ENCODE results near the gene CPO. TPM values are rescaled to one million over a fixed set of nuclear protein-coding genes. Genes with fewer than 3 reads are reported as not detected.

CPO gene
- total RNA-seq, 2 experiments from 2014 or later: not detected

DNA sequence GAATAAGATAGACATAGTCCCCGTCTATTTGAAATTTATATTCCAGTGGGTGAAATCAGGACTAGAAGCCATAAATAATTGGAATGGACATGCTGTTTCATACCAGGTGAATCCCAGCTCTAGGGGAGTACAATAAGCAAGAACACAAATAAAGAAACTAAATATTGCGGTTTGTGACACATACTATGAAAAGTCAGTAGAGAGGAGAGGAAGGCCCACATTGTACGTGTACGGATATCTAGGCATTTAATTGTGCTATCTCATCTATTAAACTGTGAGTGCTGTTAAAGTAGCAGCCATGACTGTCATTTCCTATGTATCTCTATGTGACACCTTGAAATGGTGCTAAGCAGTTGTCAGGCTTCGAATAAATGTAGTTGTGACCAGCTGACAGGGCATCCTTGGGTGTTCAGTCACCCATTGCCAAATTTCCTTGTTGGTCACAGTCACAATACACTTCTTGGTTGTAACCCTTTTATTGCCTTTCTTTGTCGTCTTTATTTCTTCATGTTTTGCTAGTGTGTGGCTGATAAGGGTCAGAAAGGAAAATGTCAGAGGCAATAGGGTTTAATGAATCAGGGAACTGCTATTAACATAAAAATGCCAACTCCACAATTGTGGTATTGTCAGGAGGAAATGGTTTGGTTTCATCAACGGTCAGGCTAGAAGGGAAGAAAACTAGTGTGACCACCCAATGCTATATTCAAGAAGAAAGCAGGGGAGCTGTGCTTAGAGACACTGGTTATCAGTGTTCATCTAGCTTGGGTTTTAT is 31.5 kb downstream of the CPO start:
- Histone ChIP-seq H3K9me3 (ENCODE audit: low read length) (no peaks in the 10 kb centered on the region), H3K9me2 (ENCODE audit: insufficient read depth, low read length) (no peaks in the 10 kb centered on the region), H3K4me2 (ENCODE audit: low read length) (no peak overlapping the region), H3K36me3 (ENCODE audit: insufficient read depth, low read length) (no peaks in the 10 kb centered on the region), H3K79me2 (ENCODE audit: insufficient read depth, low read depth, low read length) (no peaks in the 10 kb centered on the region), H2AFZ (ENCODE audit: low read length) (no peak overlapping the region), H3K4me3 (ENCODE audit: low read depth, low read length, poor library complexity, severe bottlenecking) (no peak overlapping the region), H3K27ac (ENCODE audit: low read depth, low read length, poor library complexity, severe bottlenecking) (no peak overlapping the region), H3K4me1 (ENCODE audit: insufficient read depth, low read length, poor library complexity, severe bottlenecking) (no peaks in the 10 kb centered on the region), H4K20me1 (ENCODE audit: insufficient read depth, low read length) (no peaks in the 10 kb centered on the region)
- CTCF ChIA-PET (ENCODE audit: unreplicated experiment): no interaction called here
- no TSS peak for BruUV-seq (replicated peaks)
- no peak for TF ChIP-seq EZH2phosphoT487 (IDR thresholded peaks at IDR 0.05; ENCODE audit: borderline replicate concordance, low read depth, low read length)
- TF ChIP-seq, protein P1, sequence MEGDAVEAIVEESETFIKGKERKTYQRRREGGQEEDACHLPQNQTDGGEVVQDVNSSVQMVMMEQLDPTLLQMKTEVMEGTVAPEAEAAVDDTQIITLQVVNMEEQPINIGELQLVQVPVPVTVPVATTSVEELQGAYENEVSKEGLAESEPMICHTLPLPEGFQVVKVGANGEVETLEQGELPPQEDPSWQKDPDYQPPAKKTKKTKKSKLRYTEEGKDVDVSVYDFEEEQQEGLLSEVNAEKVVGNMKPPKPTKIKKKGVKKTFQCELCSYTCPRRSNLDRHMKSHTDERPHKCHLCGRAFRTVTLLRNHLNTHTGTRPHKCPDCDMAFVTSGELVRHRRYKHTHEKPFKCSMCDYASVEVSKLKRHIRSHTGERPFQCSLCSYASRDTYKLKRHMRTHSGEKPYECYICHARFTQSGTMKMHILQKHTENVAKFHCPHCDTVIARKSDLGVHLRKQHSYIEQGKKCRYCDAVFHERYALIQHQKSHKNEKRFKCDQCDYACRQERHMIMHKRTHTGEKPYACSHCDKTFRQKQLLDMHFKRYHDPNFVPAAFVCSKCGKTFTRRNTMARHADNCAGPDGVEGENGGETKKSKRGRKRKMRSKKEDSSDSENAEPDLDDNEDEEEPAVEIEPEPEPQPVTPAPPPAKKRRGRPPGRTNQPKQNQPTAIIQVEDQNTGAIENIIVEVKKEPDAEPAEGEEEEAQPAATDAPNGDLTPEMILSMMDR (conservative IDR thresholded peaks at IDR 0.05; ENCODE audit: low read length): no peak
- DNase-seq (ENCODE audit: low spot score): no peak
- POLR2A ChIA-PET: interaction anchor here (0.5 to 1.0 kb wide), 3 partner anchors 9 to 321 kb away, joined by 3 to 6 read pairs (median 3); no protein-coding TSS in a partner anchor
- intact Hi-C loops (cut with micrococcal nuclease; ENCODE audit: unreplicated experiment): no loop called here

DNA sequence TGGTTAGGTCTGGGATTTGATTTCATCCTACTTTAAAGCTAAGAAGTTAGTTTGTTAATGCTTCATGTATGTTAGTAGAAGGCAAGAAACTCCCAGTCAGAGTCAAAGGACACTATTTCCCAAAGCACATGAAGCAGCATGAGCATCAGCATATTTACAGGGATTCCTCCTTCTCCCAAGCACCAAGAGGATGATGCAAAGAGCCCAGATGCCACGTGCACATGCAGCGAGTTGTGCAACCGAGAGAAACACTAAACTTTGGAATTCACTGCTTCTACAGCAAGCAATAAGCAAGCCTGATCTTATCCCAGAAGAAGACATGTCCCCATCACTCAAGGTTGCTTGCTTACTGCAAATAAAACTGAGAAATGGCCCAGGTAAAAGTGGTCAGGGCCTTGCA is 32.5 kb downstream of the CPO start:
- no peak overlapping the region for H3K27ac ChIP-seq (ENCODE audit: low read depth, low read length, poor library complexity, severe bottlenecking)
- POLR2A ChIA-PET: no interaction called here
- intact Hi-C loops (cut with micrococcal nuclease; ENCODE audit: unreplicated experiment): no loop called here
- H3K9me2 ChIP-seq (ENCODE audit: insufficient read depth, low read length): no peaks in the 10 kb centered on the region
- no peaks in the 10 kb centered on the region for H3K4me1 ChIP-seq (ENCODE audit: insufficient read depth, low read length, poor library complexity, severe bottlenecking)
- no peak overlapping the region for H3K4me2 ChIP-seq (ENCODE audit: low read length)
- no peaks in the 10 kb centered on the region for H4K20me1 ChIP-seq (ENCODE audit: insufficient read depth, low read length)
- no peaks in the 10 kb centered on the region for H3K9me3 ChIP-seq (ENCODE audit: low read length)
- H2AFZ ChIP-seq (ENCODE audit: low read length): no peak overlapping the region
- CTCF ChIA-PET (ENCODE audit: unreplicated experiment): no interaction called here
- H3K79me2 ChIP-seq (ENCODE audit: insufficient read depth, low read depth, low read length): no peaks in the 10 kb centered on the region
- H3K4me3 ChIP-seq (ENCODE audit: low read depth, low read length, poor library complexity, severe bottlenecking): no peak overlapping the region
- DNase-seq (ENCODE audit: low spot score): no peak
- TF ChIP-seq EZH2phosphoT487 (IDR thresholded peaks at IDR 0.05; ENCODE audit: borderline replicate concordance, low read depth, low read length): no peak
- TF ChIP-seq, protein P1 (conservative IDR thresholded peaks at IDR 0.05; ENCODE audit: low read length): no peak
- BruUV-seq (replicated peaks): no TSS peak
- no peaks in the 10 kb centered on the region for H3K36me3 ChIP-seq (ENCODE audit: insufficient read depth, low read length)

GRCh38 chr2:206974551-206974950 is 35.2 kb downstream of the CPO start:
- CTCF ChIA-PET (ENCODE audit: unreplicated experiment): no interaction called here
- TF ChIP-seq, protein P1 (conservative IDR thresholded peaks at IDR 0.05; ENCODE audit: low read length): no peak
- TF ChIP-seq EZH2phosphoT487 (IDR thresholded peaks at IDR 0.05; ENCODE audit: borderline replicate concordance, low read depth, low read length): no peak

More at GRCh38 chr2:206974551-206974950, 35.2 kb downstream of the CPO start:
- no peak for DNase-seq (ENCODE audit: low spot score)
- H3K9me2 ChIP-seq (ENCODE audit: insufficient read depth, low read length): no peaks in the 10 kb centered on the region
- no peak overlapping the region for H2AFZ ChIP-seq (ENCODE audit: low read length)
- intact Hi-C loops (cut with micrococcal nuclease; ENCODE audit: unreplicated experiment): no loop called here
- H4K20me1 ChIP-seq (ENCODE audit: insufficient read depth, low read length): no peaks in the 10 kb centered on the region
- no peak overlapping the region for H3K4me3 ChIP-seq (ENCODE audit: low read depth, low read length, poor library complexity, severe bottlenecking)
- no peak overlapping the region for H3K4me2 ChIP-seq (ENCODE audit: low read length)
- H3K4me1 ChIP-seq (ENCODE audit: insufficient read depth, low read length, poor library complexity, severe bottlenecking): no peaks in the 10 kb centered on the region
- POLR2A ChIA-PET: interaction anchor here (0.5 kb wide), 1 partner anchor 172 kb away, joined by 3 read pairs; no protein-coding TSS in a partner anchor
- H3K36me3 ChIP-seq (ENCODE audit: insufficient read depth, low read length): no peaks in the 10 kb centered on the region
- no peaks in the 10 kb centered on the region for H3K79me2 ChIP-seq (ENCODE audit: insufficient read depth, low read depth, low read length)
- no peak overlapping the region for H3K27ac ChIP-seq (ENCODE audit: low read depth, low read length, poor library complexity, severe bottlenecking)
- H3K9me3 ChIP-seq (ENCODE audit: low read length): no peaks in the 10 kb centered on the region
- BruUV-seq (replicated peaks): no TSS peak
